Vagina (tissue), 2 donors: ENCODE measurements around the gene B3GALNT1.

Experiments used
- CTCF ChIP-seq, 3 experiments: fragments of 450-650 bp in 2 of 3; fragments of 200-600 bp in 1 of 3; sonication (generic) in 1 of 3; IDR thresholded peaks; one replicate each; pipeline ENCODE4 v1.5.1; 2017 to 2019; ENCODE audit warnings: antibody characterized with exemption in 3 of 3, mild to moderate bottlenecking in 2 of 3, moderate library complexity in 2 of 3
- POLR2A ChIP-seq, 2 donors: fragments of 450-650 bp; IDR thresholded peaks; one replicate each; pipeline ENCODE4 v1.6.1; 2017; ENCODE audit warnings: antibody characterized with exemption in 2 of 2, mild to moderate bottlenecking in 2 of 2, moderate library complexity in 2 of 2

- TF ChIP-seq POLR2A (IDR thresholded peaks at IDR 0.05): no peak
- no peak for TF ChIP-seq CTCF (IDR thresholded peaks at IDR 0.05)
Observed at GRCh38 chr3:161108840-161109239, 3.7 kb upstream of the B3GALNT1 start.
